ENCODE data around the gene TMEM33.

DNA sequence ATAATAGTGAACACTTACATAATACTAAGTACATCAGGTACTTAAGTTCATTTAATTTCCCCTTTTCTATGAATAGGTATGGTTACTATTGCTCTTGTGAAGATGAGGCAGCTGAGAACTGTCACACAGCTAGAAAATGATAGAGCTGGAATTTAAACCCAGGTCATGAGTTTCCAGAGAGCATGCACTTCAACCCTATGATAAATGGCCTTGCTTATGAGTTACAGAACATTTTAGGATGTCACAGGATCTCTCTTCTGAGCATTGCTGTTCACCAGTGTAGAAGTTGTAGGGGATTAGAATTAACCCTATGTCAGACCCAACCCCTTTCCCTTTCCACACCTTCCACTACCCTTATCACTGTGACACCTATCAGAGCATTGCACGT is 46.5 kb upstream of the TMEM33 start:
- TF ChIP-seq BCL11A (IDR thresholded peaks at IDR 0.05; ENCODE audit: low read depth in 2 of 2, low read length in 2 of 2): no peak
- no peak for TF ChIP-seq POLR2A (IDR thresholded peaks at IDR 0.05; ENCODE audit: control extremely low read depth in 1 of 2, low read depth in 2 of 2, low read length in 2 of 2)
- no peak for TF ChIP-seq YY1 (IDR thresholded peaks at IDR 0.05; ENCODE audit: low read depth, low read length)

Data from H1 (cell line).